ENCODE data around the gene SLC6A4. TPM values are rescaled to one million over a fixed set of nuclear protein-coding genes. Genes with fewer than 3 reads are reported as not detected.

Gene SLC6A4
- polyA plus RNA-seq, 1 of the 3 experiments (the other 2 are of a cell fraction) = 0.12 TPM

GRCh38 chr17:30219833-30220232 is 15.7 kb downstream of the SLC6A4 start:
- no peaks in the 10 kb centered on the region for H4K20me1 ChIP-seq (ENCODE audit: insufficient read depth)
- CTCF ChIA-PET = interaction anchor here (0.8 to 2.5 kb wide), 3 partner anchors 16 to 115 kb away, joined by 3 to 7 read pairs (median 3); partner anchors contain the start of gene SLC6A4
- POLR2A ChIA-PET = no interaction called here

GRCh38 chr17:30219315-30219714 is 16.2 kb downstream of the SLC6A4 start:
- Histone ChIP-seq H3K36me3 (replicated peaks in 1 of 2; ENCODE audit: control insufficient read depth in 1 of 2, insufficient read depth in 2 of 2, low read length in 1 of 2) (no peaks in the 10 kb centered on the region), H3K9me3 (no peaks in the 10 kb centered on the region), H3K4me2 (no peak overlapping the region), H3K4me1 (ENCODE audit: control insufficient read depth in 1 of 2, insufficient read depth in 2 of 2, low read depth in 1 of 2, low read length in 1 of 2) (no peaks in the 10 kb centered on the region), H2AFZ (ENCODE audit: low read depth) (no peak overlapping the region), H3K9me2 (no peaks in the 10 kb centered on the region), H3K79me2 (ENCODE audit: insufficient read depth) (no peaks in the 10 kb centered on the region), H3K27me3 (ENCODE audit: insufficient read depth) (no peaks in the 10 kb centered on the region), H3F3A (replicated peaks; ENCODE audit: insufficient read depth) (no peaks in the 10 kb centered on the region), H3K4me3 (ENCODE audit: low read depth in 2 of 2, low read length in 1 of 2) (no peak overlapping the region), H3K9ac (no peak overlapping the region), H3K27ac (ENCODE audit: low read depth in 2 of 2, low read length in 1 of 2) (no peak overlapping the region), H4K20me1 (ENCODE audit: insufficient read depth) (no peaks in the 10 kb centered on the region)
- TF ChIP-seq GABPA (IDR thresholded peaks at IDR 0.05; ENCODE audit: low read depth) = no peak
- no peak for TF ChIP-seq USF1 (IDR thresholded peaks at IDR 0.05; ENCODE audit: borderline replicate concordance, low read depth)
- TF ChIP-seq TAF1 (IDR thresholded peaks at IDR 0.05; ENCODE audit: borderline replicate concordance, low read depth, low read length) = no peak
- TF ChIP-seq REST (IDR thresholded peaks at IDR 0.05; ENCODE audit: low read depth, low read length) = no peak
- TF ChIP-seq EP300 (IDR thresholded peaks at IDR 0.05; ENCODE audit: borderline replicate concordance in 1 of 2, low read depth in 1 of 2, low read length in 1 of 2) = no peak
- TF ChIP-seq JUND (IDR thresholded peaks at IDR 0.05) = no peak
- no peak for TF ChIP-seq MEF2A (IDR thresholded peaks at IDR 0.05; ENCODE audit: borderline replicate concordance, low read depth)
- TF ChIP-seq ELF1 (IDR thresholded peaks at IDR 0.05) = no peak
- no peak for TF ChIP-seq RAD21 (IDR thresholded peaks at IDR 0.05; ENCODE audit: low read length)
- TF ChIP-seq POLR2AphosphoS5 (IDR thresholded peaks at IDR 0.05; ENCODE audit: low read depth, low read length) = no peak
- TF ChIP-seq ZBTB33 (IDR thresholded peaks at IDR 0.05; ENCODE audit: borderline replicate concordance, low read depth) = no peak
- no peak for TF ChIP-seq RXRA (IDR thresholded peaks at IDR 0.05; ENCODE audit: borderline replicate concordance, low read depth)
- TF ChIP-seq FOXM1 (IDR thresholded peaks at IDR 0.05; ENCODE audit: low read depth) = no peak
- TF ChIP-seq NFIC (IDR thresholded peaks at IDR 0.05; ENCODE audit: borderline replicate concordance) = no peak
- ChIA-PET POLR2A (no interaction called here), CTCF (interaction anchor here (0.8 to 2.5 kb wide), 2 partner anchors 18 to 115 kb away, joined by 3 to 7 read pairs; no protein-coding TSS in a partner anchor)
- no peak for DNase-seq
- 92% methylated on average over 4 of the region's 4 CpGs for WGBS (ENCODE audit: low lambda C conversion rate)

More at GRCh38 chr17:30219833-30220232, 15.7 kb downstream of the SLC6A4 start:
- TF ChIP-seq MEF2A (IDR thresholded peaks at IDR 0.05; ENCODE audit: borderline replicate concordance, low read depth) (no peak), NRF1 (IDR thresholded peaks at IDR 0.05; ENCODE audit: low read depth, low read length) (no peak), TCF12 (IDR thresholded peaks at IDR 0.05) (no peak), RFX5 (IDR thresholded peaks at IDR 0.05; ENCODE audit: low read length) (no peak), NFIC (IDR thresholded peaks at IDR 0.05; ENCODE audit: borderline replicate concordance) (no peak), MXI1 (IDR thresholded peaks at IDR 0.05; ENCODE audit: low read depth, low read length) (no peak), IRF3 (IDR thresholded peaks at IDR 0.05; ENCODE audit: low read depth, low read length) (no peak), FOXJ3 (CRISPR knock-in tag; IDR thresholded peaks at IDR 0.05) (no peak), EZH2phosphoT487 (IDR thresholded peaks at IDR 0.05; ENCODE audit: borderline replicate concordance, low read depth) (no peak), GABPA (IDR thresholded peaks at IDR 0.05; ENCODE audit: low read depth) (no peak), POLR2AphosphoS5 (IDR thresholded peaks at IDR 0.05; ENCODE audit: low read depth, low read length) (no peak), SIN3A (IDR thresholded peaks at IDR 0.05; ENCODE audit: borderline replicate concordance, low read depth, low read length) (no peak), YY1 (IDR thresholded peaks at IDR 0.05; ENCODE audit: low read depth) (no peak), RXRA (IDR thresholded peaks at IDR 0.05; ENCODE audit: borderline replicate concordance, low read depth) (no peak), FOSL2 (IDR thresholded peaks at IDR 0.05; ENCODE audit: borderline replicate concordance, low read depth) (no peak), EP300 (IDR thresholded peaks at IDR 0.05; ENCODE audit: borderline replicate concordance in 1 of 2, low read depth in 1 of 2, low read length in 1 of 2) (no peak)
- Histone ChIP-seq H3F3A (replicated peaks; ENCODE audit: insufficient read depth) (no peaks in the 10 kb centered on the region), H2AFZ (ENCODE audit: low read depth) (no peak overlapping the region), H3K4me2 (no peak overlapping the region), H3K9me3 (no peaks in the 10 kb centered on the region), H3K79me2 (ENCODE audit: insufficient read depth) (no peaks in the 10 kb centered on the region), H3K9me2 (no peaks in the 10 kb centered on the region), H3K36me3 (replicated peaks in 1 of 2; ENCODE audit: control insufficient read depth in 1 of 2, insufficient read depth in 2 of 2, low read length in 1 of 2) (no peaks in the 10 kb centered on the region), H3K27ac (ENCODE audit: low read depth in 2 of 2, low read length in 1 of 2) (no peak overlapping the region), H3K4me1 (ENCODE audit: control insufficient read depth in 1 of 2, insufficient read depth in 2 of 2, low read depth in 1 of 2, low read length in 1 of 2) (no peaks in the 10 kb centered on the region), H3K27me3 (ENCODE audit: insufficient read depth) (no peaks in the 10 kb centered on the region), H3K4me3 (ENCODE audit: low read depth in 2 of 2, low read length in 1 of 2) (no peak overlapping the region), H3K9ac (no peak overlapping the region)
- 62% methylated on average over 7 of the region's 7 CpGs for WGBS (ENCODE audit: low lambda C conversion rate)
- DNase-seq = no peak
